Measurements from ENCODE around the gene TMEM200B. TPM values are rescaled to one million over a fixed set of nuclear protein-coding genes. Genes with fewer than 3 reads are reported as not detected.

Gene TMEM200B
- polyA plus RNA-seq, 2 of the 4 experiments (the other 2 are of a cell fraction) = 0.08 to 0.37 TPM

DNA sequence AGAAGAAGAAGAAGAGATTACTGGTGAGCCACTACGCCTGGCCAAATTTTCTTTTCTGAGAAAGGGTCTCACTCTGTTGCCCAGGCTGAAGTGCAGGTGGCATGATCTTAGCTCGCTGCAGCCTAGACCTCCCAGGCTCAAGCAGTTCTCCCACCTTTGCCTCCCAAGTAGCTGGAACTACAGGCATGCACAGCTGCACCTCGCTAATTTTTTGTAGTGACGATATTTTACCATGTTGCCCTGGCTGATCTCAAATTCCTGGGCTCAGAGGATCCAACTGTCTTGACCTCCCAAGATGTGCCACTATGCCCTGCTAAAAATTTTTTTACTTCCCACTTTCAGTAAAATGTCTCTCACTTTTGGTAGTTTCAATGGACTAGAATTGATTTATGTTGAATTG is 24.4 kb downstream of the TMEM200B start:
- POLR2A ChIA-PET = no interaction called here
- H3K4me3 ChIP-seq = no peak overlapping the region
- TF ChIP-seq MYC (IDR thresholded peaks at IDR 0.05; ENCODE audit: borderline replicate concordance, low read length) = no peak
- TF ChIP-seq GATA3 (IDR thresholded peaks at IDR 0.05; ENCODE audit: borderline replicate concordance) = no peak
- TF ChIP-seq, protein P1, sequence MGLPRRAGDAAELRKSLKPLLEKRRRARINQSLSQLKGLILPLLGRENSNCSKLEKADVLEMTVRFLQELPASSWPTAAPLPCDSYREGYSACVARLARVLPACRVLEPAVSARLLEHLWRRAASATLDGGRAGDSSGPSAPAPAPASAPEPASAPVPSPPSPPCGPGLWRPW (IDR thresholded peaks at IDR 0.05) = no peak
- TF ChIP-seq, protein P2, sequence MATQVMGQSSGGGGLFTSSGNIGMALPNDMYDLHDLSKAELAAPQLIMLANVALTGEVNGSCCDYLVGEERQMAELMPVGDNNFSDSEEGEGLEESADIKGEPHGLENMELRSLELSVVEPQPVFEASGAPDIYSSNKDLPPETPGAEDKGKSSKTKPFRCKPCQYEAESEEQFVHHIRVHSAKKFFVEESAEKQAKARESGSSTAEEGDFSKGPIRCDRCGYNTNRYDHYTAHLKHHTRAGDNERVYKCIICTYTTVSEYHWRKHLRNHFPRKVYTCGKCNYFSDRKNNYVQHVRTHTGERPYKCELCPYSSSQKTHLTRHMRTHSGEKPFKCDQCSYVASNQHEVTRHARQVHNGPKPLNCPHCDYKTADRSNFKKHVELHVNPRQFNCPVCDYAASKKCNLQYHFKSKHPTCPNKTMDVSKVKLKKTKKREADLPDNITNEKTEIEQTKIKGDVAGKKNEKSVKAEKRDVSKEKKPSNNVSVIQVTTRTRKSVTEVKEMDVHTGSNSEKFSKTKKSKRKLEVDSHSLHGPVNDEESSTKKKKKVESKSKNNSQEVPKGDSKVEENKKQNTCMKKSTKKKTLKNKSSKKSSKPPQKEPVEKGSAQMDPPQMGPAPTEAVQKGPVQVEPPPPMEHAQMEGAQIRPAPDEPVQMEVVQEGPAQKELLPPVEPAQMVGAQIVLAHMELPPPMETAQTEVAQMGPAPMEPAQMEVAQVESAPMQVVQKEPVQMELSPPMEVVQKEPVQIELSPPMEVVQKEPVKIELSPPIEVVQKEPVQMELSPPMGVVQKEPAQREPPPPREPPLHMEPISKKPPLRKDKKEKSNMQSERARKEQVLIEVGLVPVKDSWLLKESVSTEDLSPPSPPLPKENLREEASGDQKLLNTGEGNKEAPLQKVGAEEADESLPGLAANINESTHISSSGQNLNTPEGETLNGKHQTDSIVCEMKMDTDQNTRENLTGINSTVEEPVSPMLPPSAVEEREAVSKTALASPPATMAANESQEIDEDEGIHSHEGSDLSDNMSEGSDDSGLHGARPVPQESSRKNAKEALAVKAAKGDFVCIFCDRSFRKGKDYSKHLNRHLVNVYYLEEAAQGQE (IDR thresholded peaks at IDR 0.05) = no peak
- TF ChIP-seq, protein P3, sequence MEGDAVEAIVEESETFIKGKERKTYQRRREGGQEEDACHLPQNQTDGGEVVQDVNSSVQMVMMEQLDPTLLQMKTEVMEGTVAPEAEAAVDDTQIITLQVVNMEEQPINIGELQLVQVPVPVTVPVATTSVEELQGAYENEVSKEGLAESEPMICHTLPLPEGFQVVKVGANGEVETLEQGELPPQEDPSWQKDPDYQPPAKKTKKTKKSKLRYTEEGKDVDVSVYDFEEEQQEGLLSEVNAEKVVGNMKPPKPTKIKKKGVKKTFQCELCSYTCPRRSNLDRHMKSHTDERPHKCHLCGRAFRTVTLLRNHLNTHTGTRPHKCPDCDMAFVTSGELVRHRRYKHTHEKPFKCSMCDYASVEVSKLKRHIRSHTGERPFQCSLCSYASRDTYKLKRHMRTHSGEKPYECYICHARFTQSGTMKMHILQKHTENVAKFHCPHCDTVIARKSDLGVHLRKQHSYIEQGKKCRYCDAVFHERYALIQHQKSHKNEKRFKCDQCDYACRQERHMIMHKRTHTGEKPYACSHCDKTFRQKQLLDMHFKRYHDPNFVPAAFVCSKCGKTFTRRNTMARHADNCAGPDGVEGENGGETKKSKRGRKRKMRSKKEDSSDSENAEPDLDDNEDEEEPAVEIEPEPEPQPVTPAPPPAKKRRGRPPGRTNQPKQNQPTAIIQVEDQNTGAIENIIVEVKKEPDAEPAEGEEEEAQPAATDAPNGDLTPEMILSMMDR (IDR thresholded peaks at IDR 0.05) = no peak
- no peak for TF ChIP-seq EHMT2 (IDR thresholded peaks at IDR 0.05; ENCODE audit: low read depth)
- TF ChIP-seq HOXA7 (CRISPR knock-in tag; IDR thresholded peaks at IDR 0.05) = no peak
- no peak for TF ChIP-seq HDAC2 (IDR thresholded peaks at IDR 0.05)
- no peak for TF ChIP-seq EP300 (IDR thresholded peaks at IDR 0.05)
- TF ChIP-seq HOXB5 (CRISPR knock-in tag; IDR thresholded peaks at IDR 0.05) = no peak
- TF ChIP-seq, protein P4, sequence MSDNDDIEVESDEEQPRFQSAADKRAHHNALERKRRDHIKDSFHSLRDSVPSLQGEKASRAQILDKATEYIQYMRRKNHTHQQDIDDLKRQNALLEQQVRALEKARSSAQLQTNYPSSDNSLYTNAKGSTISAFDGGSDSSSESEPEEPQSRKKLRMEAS (IDR thresholded peaks at IDR 0.05) = no peak

DNA sequence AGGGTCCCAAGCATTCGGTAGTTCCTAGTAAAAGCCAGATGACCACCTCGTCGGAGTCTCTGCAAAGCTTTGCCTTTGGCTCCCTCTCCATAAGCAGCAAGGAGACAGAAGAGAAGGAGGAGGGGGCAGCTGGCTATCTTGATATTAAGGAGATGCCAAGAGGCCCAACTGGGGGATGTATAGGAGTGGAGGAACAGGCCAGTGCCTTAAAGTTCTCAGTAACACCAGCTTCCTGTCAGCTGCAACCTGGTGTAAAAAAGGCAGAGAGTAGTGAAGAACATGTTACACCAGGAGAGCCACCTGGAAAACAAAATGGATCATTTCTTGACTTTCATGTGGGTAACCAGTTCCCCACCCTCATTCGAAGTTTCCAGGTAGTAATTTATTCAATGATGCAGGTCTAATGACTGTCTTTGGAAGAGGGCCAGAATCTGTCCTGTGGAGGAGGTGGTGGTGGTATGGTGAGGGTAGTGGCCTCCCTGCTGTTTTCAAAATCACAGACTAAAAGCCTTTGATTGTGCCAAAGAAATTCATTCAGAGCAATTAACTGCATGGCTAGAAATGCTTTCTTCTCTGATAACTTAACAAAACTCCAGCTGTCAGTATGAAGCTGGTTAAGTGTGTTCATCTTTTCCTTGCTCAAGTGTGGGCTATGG is 27.3 kb downstream of the TMEM200B start:
- FAIRE-seq (no peak), ATAC-seq (no peak), DNase-seq (ENCODE audit: low read depth in 1 of 2, low spot score in 1 of 2) (no peak)
- no peaks in the 10 kb centered on the region for H3K9me3 ChIP-seq
- POLR2A ChIA-PET = no interaction called here
- WGBS (ENCODE audit: missing lambda C conversion rate) = 80% methylated on average over 4 of the region's 4 CpGs
- no peaks in the 10 kb centered on the region for H3K4me1 ChIP-seq
- no peak overlapping the region for H3K4me2 ChIP-seq
- no peak overlapping the region for H3K4me3 ChIP-seq
- CTCF ChIA-PET = interaction anchor here (1.2 to 1.4 kb wide), 2 partner anchors 28 to 101 kb away, joined by 3 to 6 read pairs; partner anchors contain the start of gene TMEM200B
- TF ChIP-seq, protein P5, sequence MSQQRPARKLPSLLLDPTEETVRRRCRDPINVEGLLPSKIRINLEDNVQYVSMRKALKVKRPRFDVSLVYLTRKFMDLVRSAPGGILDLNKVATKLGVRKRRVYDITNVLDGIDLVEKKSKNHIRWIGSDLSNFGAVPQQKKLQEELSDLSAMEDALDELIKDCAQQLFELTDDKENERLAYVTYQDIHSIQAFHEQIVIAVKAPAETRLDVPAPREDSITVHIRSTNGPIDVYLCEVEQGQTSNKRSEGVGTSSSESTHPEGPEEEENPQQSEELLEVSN (IDR thresholded peaks at IDR 0.05; ENCODE audit: borderline replicate concordance, low read depth) = no peak
- TF ChIP-seq TP53 (CRISPR knock-in tag; IDR thresholded peaks at IDR 0.05) = no peak
- H3K27ac ChIP-seq = no peak overlapping the region

More for the DNA sequence above, 24.4 kb downstream of the TMEM200B start:
- CTCF ChIA-PET = interaction anchor here (0.6 kb wide), 1 partner anchor 209 kb away, joined by 3 read pairs; no protein-coding TSS in a partner anchor
- Histone ChIP-seq H3K4me2 (no peak overlapping the region), H3K27ac (no peak overlapping the region), H3K4me1 (no peaks in the 10 kb centered on the region), H3K9me3 (no peaks in the 10 kb centered on the region)
- FAIRE-seq (no peak), DNase-seq (ENCODE audit: low read depth in 1 of 2, low spot score in 1 of 2) (no peak), ATAC-seq (no peak)
- WGBS (ENCODE audit: missing lambda C conversion rate) = 91% methylated on average over 4 of the region's 4 CpGs

DNA sequence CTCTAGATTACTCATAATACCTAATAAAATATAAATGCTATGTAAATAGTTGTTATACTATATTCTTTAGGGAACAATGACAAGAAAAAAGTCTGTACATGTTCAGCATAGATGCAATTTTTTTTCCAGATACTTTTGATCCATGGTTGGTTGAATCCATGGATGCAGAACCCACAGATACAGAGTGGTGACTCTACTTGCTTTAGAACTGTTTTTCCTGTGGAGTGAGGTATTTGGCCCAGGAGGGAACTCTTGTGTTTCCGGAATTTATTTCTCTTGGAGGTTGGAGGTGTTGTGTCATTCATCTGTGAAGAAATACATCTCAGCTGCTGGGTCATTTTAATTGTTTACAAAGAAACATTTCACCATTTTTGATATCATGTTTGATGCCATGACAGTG is 28.7 kb downstream of the TMEM200B start:
- Histone ChIP-seq H3K27ac (no peak overlapping the region), H3K4me1 (no peaks in the 10 kb centered on the region), H3K4me3 (no peak overlapping the region), H3K9me3 (no peaks in the 10 kb centered on the region), H3K4me2 (no peak overlapping the region)
- POLR2A ChIA-PET = no interaction called here
- TF ChIP-seq HOXA7 (CRISPR knock-in tag; IDR thresholded peaks at IDR 0.05) (no peak), MAFK (IDR thresholded peaks at IDR 0.05; ENCODE audit: partially characterized antibody) (no peak), NPAS2 (CRISPR knock-in tag; IDR thresholded peaks at IDR 0.05; ENCODE audit: borderline replicate concordance) (no peak), NFE2L2 (conservative IDR thresholded peaks at IDR 0.05; ENCODE audit: low read length) (no peak)
- no peak for DNase-seq (ENCODE audit: low read depth in 1 of 2, low spot score in 1 of 2)
- no peak for ATAC-seq
- no peak for FAIRE-seq
- CTCF ChIA-PET = interaction anchor here (1.4 kb wide), 1 partner anchor 29 kb away, joined by 6 read pairs; the partner anchor contains the start of gene TMEM200B
- 100% methylated on average over 1 of the region's 1 CpG for WGBS (ENCODE audit: missing lambda C conversion rate)

Data from A549 (cell line).